BJ (cell line): Measurements from ENCODE around the gene RENBP. TPM values are rescaled to one million over a fixed set of nuclear protein-coding genes. Genes with fewer than 3 reads are reported as not detected.

ENCODE experiments used
- CTCF ChIA-PET: fragments of 350-600 bp; formaldehyde crosslinking; extraction: SDS; loops from one replicate; lab custom pipeline; 2021; ENCODE audit warnings: antibody characterized with exemption, inconsistent platforms; lab: Yijun Ruan, JAX
- POLR2A ChIA-PET: fragments of 300-600 bp; sonication (Branson Sonifier 250); formaldehyde crosslinking; extraction: SDS; loops from one replicate; lab custom pipeline; 2021; ENCODE audit warnings: antibody characterized with exemption; lab: Charles Lee
- DNase-seq: peaks from one replicate; pipeline ENCODE4 v3.0.0-alpha.2; 2011; ENCODE audit warnings: low read depth
- H3K27me3 ChIP-seq: 2 replicates; pipeline ENCODE4 v1.6.0; 2011; ENCODE audit warnings: low read length; ENCODE audit not compliant: control insufficient read depth, insufficient read depth
- H3K36me3 ChIP-seq: 2 replicates; pipeline ENCODE4 v1.5.1; 2011; ENCODE audit warnings: low read length; ENCODE audit not compliant: control insufficient read depth, insufficient read depth
- H3K4me3 ChIP-seq: 2 replicates; pipeline ENCODE4 v1.5.1; 2011; ENCODE audit warnings: low read depth, mild to moderate bottlenecking, control low read depth, low read length
- polyA plus RNA-seq: library from polyadenylated mRNA; depleted of rRNA; stranded (reverse); fragments of >200 nt; gene quantifications from 2 replicates; pipeline ENCODE4 v1.2.3, GENCODE V29; 2011
- TF ChIP-seq, protein P1 (sequence below): IDR thresholded peaks from 2 replicates; pipeline ENCODE4 v1.5.1; 2011; ENCODE audit warnings: low read depth, mild to moderate bottlenecking, control low read depth, inconsistent platforms, low read length, moderate library complexity; ENCODE audit not compliant: insufficient read depth

RENBP gene
- polyA plus RNA-seq, 1 experiment = 0.43 TPM

DNA sequence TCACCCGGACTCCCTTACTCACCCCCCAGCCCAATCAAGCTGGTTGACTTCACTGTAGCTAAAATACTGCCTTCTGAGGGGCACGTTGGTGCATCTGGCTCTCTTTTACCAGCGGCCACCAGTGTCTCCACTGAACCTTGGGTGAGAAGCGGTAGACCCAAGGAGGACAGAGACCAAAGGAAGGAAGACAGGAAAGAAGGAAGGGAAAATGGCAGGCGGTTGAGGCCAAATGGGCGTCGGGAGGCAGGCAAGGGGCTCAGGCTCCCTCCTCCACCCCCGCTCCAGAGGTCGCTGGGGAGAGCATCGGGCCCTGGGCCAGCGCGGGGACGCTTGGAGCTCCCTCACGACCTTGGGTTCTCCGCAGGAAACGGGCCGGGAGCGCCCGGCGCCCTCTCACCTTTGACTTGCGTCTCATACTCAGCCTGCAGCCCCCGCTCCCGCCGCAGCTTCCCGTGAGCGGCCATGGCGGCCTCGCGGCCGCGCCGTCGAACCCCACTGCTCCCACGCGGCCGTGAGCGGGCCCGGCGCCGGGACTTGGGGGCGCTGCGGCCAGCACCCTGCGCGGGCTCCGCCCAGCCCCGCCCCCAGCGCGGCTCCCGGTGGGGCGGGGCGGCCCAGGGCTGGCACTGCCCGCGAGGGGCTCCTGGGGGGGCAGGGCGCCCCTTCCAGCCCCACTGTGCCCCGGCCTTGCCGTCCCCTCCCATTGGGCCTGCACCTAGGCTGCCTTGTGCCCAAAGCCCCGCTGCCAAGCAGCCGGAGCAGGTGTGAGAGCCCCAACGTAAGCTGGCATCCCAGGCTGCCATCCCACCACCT is 18.5 kb downstream of the RENBP start, which contains the start of gene ARHGAP4:
TSS of gene ARHGAP4 (minus strand) at position 526 of the 813 bp plus-strand sequence. CDS start at position 464, 62 bp downstream.
- no peak for DNase-seq
- CTCF ChIA-PET = interaction anchor here (0.9 to 3.2 kb wide), 4 partner anchors 13 to 162 kb away, joined by 4 to 23 read pairs (median 5); partner anchors contain the start of gene PLXNB3
- peaks cover 4% of the 10 kb centered on the region for H3K36me3 ChIP-seq
- POLR2A ChIA-PET = no interaction called here
- no peaks in the 10 kb centered on the region for H3K27me3 ChIP-seq
- no peak within 1 kb of the TSS for H3K4me3 ChIP-seq
- TF ChIP-seq, protein P1, sequence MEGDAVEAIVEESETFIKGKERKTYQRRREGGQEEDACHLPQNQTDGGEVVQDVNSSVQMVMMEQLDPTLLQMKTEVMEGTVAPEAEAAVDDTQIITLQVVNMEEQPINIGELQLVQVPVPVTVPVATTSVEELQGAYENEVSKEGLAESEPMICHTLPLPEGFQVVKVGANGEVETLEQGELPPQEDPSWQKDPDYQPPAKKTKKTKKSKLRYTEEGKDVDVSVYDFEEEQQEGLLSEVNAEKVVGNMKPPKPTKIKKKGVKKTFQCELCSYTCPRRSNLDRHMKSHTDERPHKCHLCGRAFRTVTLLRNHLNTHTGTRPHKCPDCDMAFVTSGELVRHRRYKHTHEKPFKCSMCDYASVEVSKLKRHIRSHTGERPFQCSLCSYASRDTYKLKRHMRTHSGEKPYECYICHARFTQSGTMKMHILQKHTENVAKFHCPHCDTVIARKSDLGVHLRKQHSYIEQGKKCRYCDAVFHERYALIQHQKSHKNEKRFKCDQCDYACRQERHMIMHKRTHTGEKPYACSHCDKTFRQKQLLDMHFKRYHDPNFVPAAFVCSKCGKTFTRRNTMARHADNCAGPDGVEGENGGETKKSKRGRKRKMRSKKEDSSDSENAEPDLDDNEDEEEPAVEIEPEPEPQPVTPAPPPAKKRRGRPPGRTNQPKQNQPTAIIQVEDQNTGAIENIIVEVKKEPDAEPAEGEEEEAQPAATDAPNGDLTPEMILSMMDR = no peak

DNA sequence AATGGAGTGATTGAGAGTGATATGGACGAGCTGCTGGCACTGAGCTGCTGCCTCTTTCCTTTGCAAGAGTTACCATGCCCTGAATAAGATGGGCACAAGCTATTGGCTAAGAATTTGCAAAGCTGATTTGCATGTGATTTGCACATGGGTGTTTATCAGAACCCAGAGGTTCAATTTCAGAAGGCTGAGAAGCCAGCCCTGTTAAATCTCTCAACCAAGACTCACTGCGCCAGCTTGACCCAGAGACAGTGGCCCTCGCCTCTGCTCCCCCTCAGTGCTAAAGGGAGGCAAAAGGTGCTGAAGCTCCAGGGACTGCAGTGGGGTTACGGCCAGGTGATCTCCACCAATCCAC is 19.1 kb downstream of the RENBP start:
- Histone ChIP-seq H3K27me3 (no peaks in the 10 kb centered on the region), H3K36me3 (peaks cover 3% of the 10 kb centered on the region), H3K4me3 (no peak overlapping the region)
- CTCF ChIA-PET = interaction anchor here (1.9 to 3.2 kb wide), 2 partner anchors 22 to 161 kb away, joined by 6 to 23 read pairs; partner anchors contain the start of gene PLXNB3
- TF ChIP-seq, protein P1 = no peak
- DNase-seq = no peak
- POLR2A ChIA-PET = no interaction called here

DNA sequence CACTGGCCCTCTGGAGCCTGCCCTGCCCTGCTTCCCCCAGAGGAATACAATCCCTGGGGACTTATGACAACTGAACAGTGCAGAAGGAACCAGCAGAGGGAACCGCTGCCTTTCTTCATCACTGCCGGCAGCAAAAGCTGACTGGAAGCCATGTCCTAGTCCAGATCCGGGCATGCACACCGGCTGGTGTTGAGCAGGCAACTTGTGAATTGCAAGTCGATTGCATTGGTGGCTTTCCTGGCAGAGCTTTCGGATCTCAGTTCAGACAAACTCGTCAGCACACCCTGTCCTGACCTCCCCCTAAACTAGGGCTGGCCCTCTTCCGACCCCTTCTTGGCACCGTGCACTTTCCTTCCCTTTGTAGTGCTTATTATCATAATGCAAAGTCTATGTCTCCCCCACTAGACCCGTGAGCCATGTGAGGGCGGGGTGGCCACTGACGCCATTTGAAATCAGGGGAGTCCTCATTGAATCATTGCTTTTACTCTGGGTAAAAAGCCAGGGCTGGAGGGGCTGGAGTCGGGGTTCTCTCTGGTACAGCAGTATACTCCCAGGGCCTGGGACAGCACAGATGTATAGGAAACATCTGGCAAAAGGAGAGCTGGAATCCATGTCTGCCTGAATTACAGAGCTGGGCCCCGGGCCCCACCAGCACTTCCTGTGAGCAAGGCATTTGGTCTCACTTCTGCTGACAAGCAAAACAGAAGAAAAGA is 20.1 kb downstream of the RENBP start:
- POLR2A ChIA-PET = no interaction called here
- no peak for DNase-seq
- H3K27me3 ChIP-seq = no peaks in the 10 kb centered on the region
- TF ChIP-seq, protein P1 = peak; percentile 30
- no peaks in the 10 kb centered on the region for H3K36me3 ChIP-seq
- H3K4me3 ChIP-seq = no peak overlapping the region
- CTCF ChIA-PET = interaction anchor here (1.9 to 3.2 kb wide), 2 partner anchors 23 to 160 kb away, joined by 6 to 23 read pairs; partner anchors contain the start of gene PLXNB3

DNA sequence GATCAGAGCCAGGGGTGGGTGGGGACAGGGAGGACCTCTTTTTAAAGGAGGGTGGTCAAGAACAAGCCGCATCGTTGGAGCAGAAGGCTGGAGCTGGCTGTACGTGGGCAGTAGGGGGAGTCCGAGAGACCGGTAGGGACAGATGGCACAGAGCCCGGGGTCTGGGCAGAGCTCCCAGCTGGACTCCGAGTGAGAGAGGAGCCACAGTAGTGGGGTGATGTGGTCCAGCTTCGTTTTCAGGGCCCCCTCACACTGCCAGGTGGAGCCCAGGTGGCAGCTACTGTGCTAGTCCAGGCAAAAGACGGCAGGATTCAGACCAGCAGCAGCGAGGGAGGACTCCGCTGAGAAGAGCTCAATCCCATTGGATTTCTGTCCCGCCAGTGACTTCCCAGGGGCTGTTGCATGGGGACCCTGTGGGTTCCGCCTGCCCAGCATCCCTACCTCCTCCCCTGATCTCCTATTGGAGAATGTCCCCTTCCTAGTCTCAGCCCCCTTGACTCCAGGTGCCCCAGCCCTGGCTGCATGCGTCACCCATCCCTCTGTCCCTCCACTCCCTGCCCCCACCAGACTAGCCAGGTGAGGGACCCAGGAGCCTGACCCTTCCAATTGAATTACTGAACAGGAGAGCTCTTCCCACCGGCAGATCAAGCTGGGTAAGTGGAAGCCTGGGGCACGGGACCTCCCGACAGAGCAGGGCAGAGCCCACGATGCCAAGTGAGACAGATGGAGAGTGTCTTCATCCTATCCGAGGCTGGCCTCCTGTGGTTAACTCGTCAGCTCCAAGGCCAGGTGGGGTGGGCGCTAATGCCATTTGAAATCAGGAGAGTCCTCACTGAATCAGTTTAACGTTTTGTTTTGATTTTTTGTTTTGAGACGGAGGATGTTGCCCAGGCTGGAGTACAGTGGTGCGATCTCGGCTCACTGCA is 21.2 kb downstream of the RENBP start:
- Histone ChIP-seq H3K27me3 (no peaks in the 10 kb centered on the region), H3K4me3 (no peak overlapping the region), H3K36me3 (no peaks in the 10 kb centered on the region)
- CTCF ChIA-PET = interaction anchor here (1.0 to 3.2 kb wide), 9 partner anchors 12 to 159 kb away, joined by 3 to 26 read pairs (median 6); partner anchors contain the start of gene PLXNB3
- DNase-seq = no peak
- POLR2A ChIA-PET = no interaction called here
- TF ChIP-seq, protein P1 = peak; percentile 73
